HG02870 (cell line): ENCODE data around the gene WDSUB1.

Source experiments
- ATAC-seq: cut with Tn5 transposase; IDR thresholded peaks from one replicate; pipeline ENCODE4 v1.9.1; 2021; ENCODE audit warnings: mild to moderate bottlenecking, moderate library complexity; ENCODE audit not compliant: unreplicated experiment

Gene WDSUB1

GRCh38 chr2:159225025-159226016 lies 61.2 kb downstream of the WDSUB1 start:
- no peak for ATAC-seq

- no peak for ATAC-seq
These were observed 62.3 kb downstream of the WDSUB1 start for GRCh38 chr2:159224061-159224813.

- ATAC-seq = no peak
These were observed 67.0 kb downstream of the WDSUB1 start for GRCh38 chr2:159219394-159219998.

GRCh38 chr2:159218389-159218788 lies 68.1 kb downstream of the WDSUB1 start:
- no peak for ATAC-seq

GRCh38 chr2:159217676-159218075 lies 68.8 kb downstream of the WDSUB1 start:
- no peak for ATAC-seq

- no peak for ATAC-seq
These were observed 71.4 kb downstream of the WDSUB1 start for GRCh38 chr2:159215116-159215515.

GRCh38 chr2:159214325-159214865 lies 72.1 kb downstream of the WDSUB1 start:
- no peak for ATAC-seq

GRCh38 chr2:159213296-159213695 lies 73.2 kb downstream of the WDSUB1 start:
- no peak for ATAC-seq

GRCh38 chr2:159211447-159212396 lies 74.8 kb downstream of the WDSUB1 start:
- no peak for ATAC-seq

GRCh38 chr2:159209341-159210306 lies 76.9 kb downstream of the WDSUB1 start:
- no peak for ATAC-seq

- no peak for ATAC-seq
These were observed 78.1 kb downstream of the WDSUB1 start for GRCh38 chr2:159208438-159208837.

- no peak for ATAC-seq
These were observed 79.6 kb downstream of the WDSUB1 start for GRCh38 chr2:159206736-159207380.

GRCh38 chr2:159204381-159205144 lies 81.9 kb downstream of the WDSUB1 start:
- no peak for ATAC-seq

- no peak for ATAC-seq
These were observed 83.9 kb downstream of the WDSUB1 start for GRCh38 chr2:159202568-159203071.

GRCh38 chr2:159201360-159202063 lies 85.0 kb downstream of the WDSUB1 start:
- ATAC-seq = peak; percentile 99

GRCh38 chr2:159200498-159200897 lies 86.0 kb downstream of the WDSUB1 start:
- ATAC-seq = no peak
